Measurements from ENCODE around the gene MBD4. TPM values are rescaled to one million over a fixed set of nuclear protein-coding genes. Genes with fewer than 3 reads are reported as not detected.

Gene MBD4
- total RNA-seq, 1 experiment from 2014 or later: 40.1 TPM

- no CpG with 5 or more reads among the region's 1 CpG for WGBS (ENCODE audit: extremely low coverage, insufficient read length, low lambda C conversion rate)
- no peak for TF ChIP-seq CTCF (conservative IDR thresholded peaks at IDR 0.05)
Observed at GRCh38 chr3:129417326-129417725, 22.4 kb downstream of the MBD4 start.

More at GRCh38 chr3:129417326-129417725, 22.4 kb downstream of the MBD4 start:
- no peaks in the 10 kb centered on the region for H3K9me3 ChIP-seq (ENCODE audit: control insufficient read depth, low read depth, low read length)
- H2BK120ac ChIP-seq (ENCODE audit: low read depth, low read length, poor library complexity, severe bottlenecking): no peak overlapping the region
- H3K9ac ChIP-seq (ENCODE audit: extremely low read depth, insufficient read length, low read length): no peak overlapping the region
- H3K4me1 Mint-ChIP-seq: peaks cover 12 to 16% of the 10 kb centered on the region in 2 experiments; a peak in 3 of 4 replicates
- no peak overlapping the region for H3K4me2 ChIP-seq (ENCODE audit: insufficient read depth, insufficient read length, low read length)
- no peak overlapping the region for H4K91ac ChIP-seq (ENCODE audit: insufficient read length, low read depth, low read length)
- H3K27ac Mint-ChIP-seq: no peak overlapping the region
- H3K4me3 Mint-ChIP-seq: no peak overlapping the region
- no peaks in the 10 kb centered on the region for H3K36me3 Mint-ChIP-seq (ENCODE audit: insufficient read depth in 1 of 3, low read depth in 3 of 3)
- no peaks in the 10 kb centered on the region for H3K79me1 ChIP-seq (ENCODE audit: insufficient read depth, low read depth, low read length, poor library complexity, severe bottlenecking)
- H3K27me3 Mint-ChIP-seq (ENCODE audit: low read depth): peaks cover 66% of the 10 kb centered on the region
- H4K20me1 ChIP-seq (ENCODE audit: control insufficient read depth, insufficient read depth, insufficient read length): no peaks in the 10 kb centered on the region
- no peaks in the 10 kb centered on the region for H3K4me1 ChIP-seq (ENCODE audit: insufficient read depth, low read length)
- no peak overlapping the region for H3K18ac ChIP-seq (ENCODE audit: insufficient read length, low read depth, low read length)
- no peaks in the 10 kb centered on the region for H3K79me2 ChIP-seq (ENCODE audit: insufficient read depth, low read length)
- H2BK15ac ChIP-seq (ENCODE audit: low read depth, low read length): no peak overlapping the region
- H3K23me2 ChIP-seq (ENCODE audit: insufficient read length, low read depth, low read length, poor library complexity, severe bottlenecking): no peaks in the 10 kb centered on the region
- H3K9me3 Mint-ChIP-seq: peaks cover 0 to 1% of the 10 kb centered on the region in 2 experiments; a peak in 1 of 5 replicates
- H3K56ac ChIP-seq (ENCODE audit: insufficient read length, low read depth, low read length): no peak overlapping the region
- H3K4ac ChIP-seq (ENCODE audit: low read depth, low read length): no peak overlapping the region
- no peak for DNase-seq
- H2BK5ac ChIP-seq (ENCODE audit: insufficient read length, low read length): no peak overlapping the region
- no peak overlapping the region for H2BK20ac ChIP-seq (ENCODE audit: low read depth, low read length, poor library complexity, severe bottlenecking)
- H3K27ac ChIP-seq (ENCODE audit: insufficient read length, low read depth, low read length): no peak overlapping the region
- no peak overlapping the region for H2AK5ac ChIP-seq (ENCODE audit: insufficient read length, low read length)
- H2BK12ac ChIP-seq (ENCODE audit: insufficient read length, low read depth, low read length): no peak overlapping the region
- no peak overlapping the region for H4K5ac ChIP-seq (ENCODE audit: insufficient read length, low read depth, low read length)
- no peak overlapping the region for H3T11ph ChIP-seq (ENCODE audit: low read length)
- no peak overlapping the region for H3K23ac ChIP-seq (ENCODE audit: insufficient read length, low read depth, low read length)
- no peak overlapping the region for H2AFZ ChIP-seq (ENCODE audit: low read length)
- H3K27me3 ChIP-seq (ENCODE audit: insufficient read depth, low read length): peaks cover 3% of the 10 kb centered on the region; the same call in 1 of the 2 replicates
- no peak overlapping the region for H3K14ac ChIP-seq (ENCODE audit: insufficient read depth, low read length)
- H4K8ac ChIP-seq (replicated peaks; ENCODE audit: insufficient read length, low read depth, low read length): no peak overlapping the region

Data from H9 (cell line).